ENCODE results near the gene NCOA3.

NCOA3 gene

DNA sequence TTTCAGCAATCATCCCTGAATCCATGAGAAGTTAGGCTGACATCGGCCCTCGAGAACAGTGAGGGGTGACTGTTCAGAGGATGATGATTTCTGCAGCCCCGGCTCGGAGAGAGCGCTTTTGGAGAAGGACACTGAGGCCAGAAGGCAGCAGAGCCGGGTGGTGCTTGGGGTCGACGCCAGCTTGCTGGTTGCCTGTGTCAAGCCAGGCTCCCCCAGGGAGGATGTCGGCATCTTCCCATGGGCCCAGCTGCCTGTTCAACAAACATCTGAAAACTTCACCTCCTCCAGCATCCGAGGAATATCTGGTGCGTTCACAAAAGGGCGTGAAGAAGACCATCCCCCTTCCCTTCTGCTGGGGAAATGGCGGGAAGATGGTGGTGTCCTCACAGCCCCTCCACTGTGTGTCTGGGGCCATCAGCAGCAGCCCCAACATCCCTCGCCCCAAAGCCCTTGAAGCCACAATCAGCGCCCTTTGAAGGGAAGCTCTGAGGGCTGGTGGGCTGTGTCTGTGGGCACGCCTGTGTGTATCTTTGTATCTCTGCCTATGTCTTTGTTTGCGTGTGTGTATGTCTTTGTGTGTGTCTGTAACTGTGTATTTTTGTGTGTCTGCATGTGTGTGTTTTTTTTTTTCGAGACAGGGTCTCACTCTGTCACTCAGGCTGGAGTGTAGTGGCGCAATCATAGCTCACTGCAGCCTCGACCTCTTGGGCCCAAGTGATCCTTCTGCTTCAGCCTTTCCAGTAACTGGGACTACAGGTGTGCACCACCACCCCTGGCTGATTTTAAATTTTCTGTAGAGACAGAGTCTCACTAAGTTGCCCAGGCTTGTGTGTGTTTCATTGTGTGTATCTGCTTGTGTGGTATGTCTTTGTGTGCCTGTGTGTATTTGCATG is 185.7 kb downstream of the NCOA3 start:
- no peak for DNase-seq

DNA sequence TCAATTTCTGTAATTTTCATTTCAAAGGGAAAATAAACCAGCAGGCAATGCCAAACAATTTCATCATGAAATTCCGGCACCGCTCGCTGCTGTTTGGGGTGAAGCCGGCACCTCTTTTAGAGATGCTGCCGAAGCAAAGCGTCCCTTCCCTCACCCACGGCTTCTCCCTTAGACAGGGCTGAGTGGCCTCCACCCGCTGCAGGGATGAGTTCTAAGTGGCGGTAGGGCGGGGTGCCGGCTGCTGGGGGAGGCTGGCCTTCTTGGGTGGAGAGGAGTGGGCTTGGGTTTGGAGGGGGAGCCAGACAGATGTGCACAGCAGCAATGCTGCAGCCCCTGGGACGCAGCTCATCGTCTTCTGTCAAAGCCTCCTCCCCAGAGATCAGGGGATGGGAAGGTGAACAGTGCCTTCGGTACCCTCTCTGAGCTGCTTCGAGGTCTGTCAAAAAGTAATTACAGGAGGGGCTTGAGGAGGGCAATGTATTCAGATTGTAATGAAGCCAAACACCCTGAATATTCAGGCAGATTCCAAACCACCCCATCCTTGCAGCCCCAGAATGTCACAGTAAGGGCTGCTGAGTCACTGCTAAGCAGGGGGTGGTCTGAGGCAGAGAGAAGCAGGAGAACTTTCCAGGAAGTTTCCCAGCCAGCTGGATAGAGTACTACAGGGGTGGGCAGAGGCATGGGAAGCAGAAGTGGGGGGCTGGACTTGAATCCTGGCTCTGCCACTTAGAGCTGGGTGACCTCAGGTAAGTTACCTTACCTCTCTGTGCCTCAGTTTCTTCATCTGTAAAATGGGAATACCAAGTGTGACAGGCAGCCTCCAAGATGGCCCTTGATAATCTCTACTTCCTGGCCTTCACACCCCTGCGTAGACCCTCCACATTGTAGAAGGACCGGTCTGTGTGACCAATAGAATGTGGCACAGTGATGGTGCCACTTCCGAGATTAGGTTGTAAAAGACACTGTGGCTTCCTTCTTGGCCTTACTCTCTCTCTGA is 187.0 kb downstream of the NCOA3 start:
- no peak for DNase-seq

DNA sequence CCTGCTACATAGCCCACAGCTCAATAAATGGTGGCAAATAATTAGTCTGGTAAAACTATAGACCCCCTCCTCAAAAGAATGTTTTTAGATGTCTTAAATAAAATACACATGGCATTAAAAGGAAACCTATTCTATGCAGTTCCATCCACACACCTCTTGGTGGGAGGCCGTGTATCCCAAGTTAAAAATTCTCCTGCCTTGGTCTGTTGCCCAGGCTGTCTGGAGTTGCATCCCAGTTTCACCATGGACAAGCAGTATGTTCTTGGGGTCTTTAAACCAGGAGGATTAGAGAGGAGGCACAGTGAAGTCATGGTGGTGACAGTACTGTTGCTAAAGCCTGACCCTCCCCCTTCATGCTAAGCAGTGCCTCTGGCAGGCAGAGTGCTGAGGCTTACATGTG is 188.0 kb downstream of the NCOA3 start:
- no peak for DNase-seq

DNA sequence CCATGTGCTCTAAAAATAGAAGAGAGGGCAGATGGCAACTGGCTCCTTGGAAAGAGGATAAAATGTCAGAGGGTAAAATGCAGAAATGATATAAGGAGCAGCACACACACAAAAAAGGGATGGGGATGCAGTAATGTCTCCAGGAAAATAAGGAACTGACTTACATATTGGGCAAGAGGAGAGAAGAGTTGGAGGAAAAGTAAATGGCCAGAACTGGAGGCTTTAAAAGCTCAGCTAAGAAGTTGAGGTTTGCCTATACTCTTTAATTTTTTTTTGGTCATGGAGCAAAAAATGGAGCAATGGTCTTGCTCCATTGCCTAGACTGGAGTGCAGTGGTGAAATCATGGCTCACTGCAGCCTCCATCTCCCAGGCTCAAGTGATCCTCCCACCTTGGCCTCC is 189.9 kb downstream of the NCOA3 start:
- peak; percentile 15 for DNase-seq

DNA sequence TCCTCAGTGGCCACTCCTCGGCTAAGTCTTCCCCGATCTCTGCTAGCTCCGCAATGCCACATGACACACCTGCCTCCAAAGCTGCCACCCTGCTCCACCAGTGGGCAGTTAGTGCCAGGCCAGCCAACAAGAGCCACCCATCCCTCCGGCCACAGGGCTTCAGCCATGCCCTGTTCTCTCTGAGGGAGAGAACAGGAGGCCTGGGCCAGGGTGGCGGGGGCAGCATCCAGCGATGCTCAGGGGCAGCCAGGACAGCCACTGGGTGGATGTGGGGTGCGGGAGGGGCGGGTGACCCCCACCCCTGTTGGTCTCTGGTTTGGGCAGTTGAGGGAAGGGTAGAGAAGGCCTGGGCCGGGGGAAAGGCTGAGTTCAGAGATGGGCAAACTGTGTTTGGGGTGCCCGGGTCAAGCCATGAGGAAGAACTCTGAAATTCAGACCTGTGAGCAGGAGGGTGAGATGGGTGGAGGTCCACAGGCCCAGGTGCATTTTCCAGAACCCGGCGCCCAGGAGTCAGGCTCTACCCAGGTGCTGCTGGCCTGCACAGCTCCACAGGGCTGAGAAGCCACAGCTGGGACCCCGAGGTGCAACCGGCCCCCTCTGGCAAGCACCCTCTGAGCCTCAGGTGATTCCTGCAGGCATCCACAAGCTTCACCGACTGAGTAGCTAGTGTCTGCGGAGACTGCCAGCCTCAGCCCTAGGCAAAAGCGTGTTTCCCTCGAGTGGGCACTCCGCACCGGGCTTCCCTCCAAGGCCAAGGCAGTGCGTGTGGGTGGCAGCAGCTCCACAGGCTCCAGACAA is 192.5 kb downstream of the NCOA3 start:
- no peak for DNase-seq

DNA sequence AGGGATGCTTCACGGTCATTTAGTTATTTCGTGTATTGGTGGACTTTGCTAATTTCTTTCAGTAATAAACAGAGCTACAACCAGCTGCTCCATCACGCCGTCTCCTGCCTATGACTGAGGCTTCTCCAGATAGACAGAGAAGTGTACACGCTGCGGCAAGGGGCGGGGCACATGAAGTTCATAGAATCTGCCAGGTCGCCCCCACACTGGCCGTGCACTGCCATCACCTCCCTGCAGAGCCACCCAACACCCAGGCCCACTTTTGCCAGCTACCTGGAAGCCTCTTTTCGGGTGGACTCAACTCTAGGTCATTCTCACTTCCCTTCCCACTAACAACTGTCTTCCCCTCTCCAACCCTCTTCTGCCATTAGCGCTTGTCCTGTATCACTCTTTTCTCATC is 195.2 kb downstream of the NCOA3 start:
- no peak for DNase-seq

DNA sequence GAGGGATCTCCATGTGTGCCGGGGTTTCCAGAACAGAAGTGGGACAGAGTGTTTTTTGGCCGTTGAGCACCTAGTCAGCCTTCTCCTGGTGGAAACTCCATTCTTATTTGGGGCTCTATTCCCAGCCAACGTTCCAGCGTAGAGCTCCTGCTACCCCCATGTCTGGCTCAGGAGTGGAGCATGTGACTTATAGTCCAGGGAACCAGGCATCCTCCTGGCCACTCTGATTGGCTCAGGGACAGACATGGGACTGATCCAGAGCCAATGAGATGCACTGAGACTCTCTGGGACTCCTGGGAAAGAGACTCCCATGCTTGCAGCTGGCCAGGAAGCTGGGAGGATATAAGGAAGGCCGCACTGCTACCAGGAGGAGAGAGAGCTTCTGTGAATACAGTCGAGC is 196.5 kb downstream of the NCOA3 start:
- DNase-seq, result no peak

DNA sequence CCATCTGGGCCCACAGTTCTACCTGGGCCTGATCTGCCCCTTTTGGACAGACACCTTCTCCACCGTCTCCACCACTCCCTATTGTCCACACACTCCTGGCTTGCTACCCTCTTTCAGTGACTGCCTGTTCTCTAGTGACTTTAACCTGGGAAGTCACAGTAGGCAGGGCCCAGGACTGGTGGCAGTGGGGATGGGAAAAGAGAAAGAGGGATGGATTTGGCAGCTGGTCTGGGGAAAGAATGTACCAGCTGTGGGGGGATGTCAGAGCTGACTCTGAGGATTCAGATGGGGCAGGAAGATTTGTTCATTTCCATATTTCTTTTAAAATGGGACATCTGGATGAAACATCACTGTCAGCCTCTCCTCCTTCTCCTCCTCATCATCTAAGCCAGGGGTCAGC is 198.1 kb downstream of the NCOA3 start:
- no peak for DNase-seq

DNA sequence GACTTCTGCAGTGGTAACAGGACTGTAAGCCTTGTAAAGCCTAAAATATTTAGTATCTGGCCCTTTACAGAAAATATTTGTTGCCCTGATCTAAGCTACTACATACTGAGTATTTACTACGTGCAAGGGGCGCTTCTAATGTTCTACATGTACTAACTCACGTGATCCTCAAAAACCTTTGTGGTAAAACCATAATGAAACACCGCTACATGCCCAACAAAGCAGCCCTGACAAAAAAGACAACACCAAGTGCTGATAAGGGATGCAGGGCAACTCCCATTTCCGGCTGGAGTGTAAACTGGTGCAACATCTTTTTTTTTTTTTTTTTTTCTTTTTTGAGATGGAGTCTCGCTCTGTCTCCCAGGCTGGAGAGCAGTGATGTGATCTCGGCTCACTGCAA is 198.6 kb downstream of the NCOA3 start:
- no peak for DNase-seq

DNA sequence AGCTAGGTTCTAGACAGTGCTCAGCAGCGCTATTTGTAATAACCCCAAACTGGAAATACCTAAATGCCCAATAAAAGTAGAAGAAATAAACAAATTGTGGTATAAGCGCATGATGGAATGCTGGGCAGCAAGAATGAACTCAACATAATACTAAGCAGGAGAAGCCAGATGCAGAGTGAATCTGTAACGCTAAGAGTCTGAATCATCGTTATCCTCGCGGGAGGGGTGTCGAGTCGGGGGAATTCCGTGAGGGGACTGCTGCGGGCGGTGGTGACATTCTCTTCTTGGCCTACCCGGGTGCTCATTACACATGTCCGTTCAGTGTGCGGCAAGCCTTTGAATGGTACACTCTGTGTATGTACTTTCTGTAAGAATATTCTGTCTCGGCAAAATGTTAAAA is 199.9 kb downstream of the NCOA3 start:
- no peak for DNase-seq

DNA sequence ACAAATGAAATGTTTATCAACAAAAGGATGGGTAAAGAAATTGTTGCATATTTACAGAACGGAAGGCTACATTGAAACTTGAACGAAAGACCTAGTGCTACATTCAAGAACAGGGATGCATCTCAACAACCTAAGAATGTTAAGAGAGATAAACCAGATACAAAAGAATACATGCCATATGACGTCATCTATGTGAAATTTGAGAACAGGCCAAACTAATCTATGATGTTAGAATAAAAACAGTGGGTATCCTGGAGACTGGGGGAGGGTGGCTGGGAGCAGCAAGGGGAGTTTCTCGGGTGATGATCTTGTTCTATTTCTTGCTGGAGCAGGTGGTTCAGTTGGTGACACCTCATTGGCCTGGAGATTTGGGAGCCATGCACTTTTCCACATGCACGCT is 202.1 kb downstream of the NCOA3 start:
- no peak for DNase-seq

DNA sequence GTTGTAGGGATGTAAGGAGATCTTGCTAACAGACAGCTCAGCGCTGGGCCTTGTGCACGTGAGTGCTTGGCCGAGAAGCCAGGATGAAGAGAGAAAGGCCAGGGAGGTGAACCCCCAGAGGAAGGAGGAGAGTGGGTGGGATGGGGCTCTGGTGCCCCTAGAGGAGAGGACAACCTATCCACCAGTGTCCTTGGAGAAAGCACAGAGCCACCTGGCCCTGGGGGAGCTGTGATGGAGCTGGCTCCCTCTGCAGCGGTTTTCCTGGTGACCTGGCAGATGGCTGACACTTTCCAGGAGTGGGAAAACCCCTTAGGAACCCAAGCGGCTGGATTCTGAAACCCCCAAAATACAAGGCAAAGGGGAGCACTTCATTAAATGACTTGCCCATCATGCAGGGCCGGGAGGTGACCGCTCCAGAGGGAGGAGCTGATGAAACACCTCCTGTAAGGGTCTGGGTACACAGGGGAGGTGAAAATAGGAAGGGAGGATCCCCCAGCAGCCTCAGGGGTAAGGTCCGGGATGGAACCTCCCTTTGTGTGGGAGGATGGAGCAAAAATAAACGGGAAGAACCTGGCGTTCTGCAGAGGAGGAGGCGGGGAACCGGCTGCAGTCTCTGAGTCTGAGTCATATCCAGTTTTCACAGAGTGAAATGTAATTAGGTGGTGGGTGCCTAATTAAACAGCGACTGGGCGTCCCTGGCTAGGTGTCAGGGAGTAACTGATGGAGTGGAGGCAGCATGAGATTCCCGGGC is 203.2 kb downstream of the NCOA3 start:
- DNase-seq, result peak; percentile 4

DNA sequence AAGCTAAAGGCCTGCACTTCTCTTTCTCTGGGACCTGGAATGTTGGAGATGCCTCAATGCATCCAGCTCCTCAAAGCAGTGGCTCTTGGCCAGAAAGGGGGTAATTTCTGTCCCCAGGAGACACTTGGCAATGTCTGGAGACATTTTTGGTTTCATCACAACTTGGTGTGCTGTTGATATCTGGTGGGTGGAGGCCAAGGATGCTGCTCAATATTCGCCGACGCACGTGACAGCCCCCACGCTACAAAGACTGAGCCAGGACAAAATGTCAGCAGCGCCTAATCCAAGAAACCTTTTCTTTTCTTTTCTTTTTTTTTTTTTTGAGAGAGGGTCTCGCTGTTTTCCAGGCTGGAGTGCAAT is 203.8 kb downstream of the NCOA3 start:
- DNase-seq, result no peak

DNA sequence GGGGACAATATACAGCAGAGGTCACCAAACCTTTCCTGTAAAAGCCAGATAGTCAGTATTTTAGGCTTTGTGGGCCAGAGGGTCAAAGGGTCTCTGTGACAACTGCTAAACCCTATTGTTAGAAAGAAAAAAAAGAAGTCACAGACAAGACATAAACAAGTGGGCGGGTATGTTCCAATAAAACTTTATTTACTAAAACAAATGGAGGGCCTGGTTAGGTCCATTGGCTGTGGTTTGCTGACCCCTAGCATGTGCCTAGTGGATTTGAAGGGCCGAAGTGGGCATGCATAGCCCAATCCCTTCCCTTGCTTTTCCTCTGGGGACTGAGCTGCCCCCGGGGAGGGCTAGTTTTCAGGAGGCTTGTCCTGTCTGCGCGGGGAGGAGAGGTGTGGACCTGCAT is 204.7 kb downstream of the NCOA3 start:
- DNase-seq, result no peak

All from NCI-H1694 treated with DMSO at 0.1 percent for 48 hours (cell line).